Right lobe of liver (tissue), 6 donors: Measurements from ENCODE around the gene ROR2. TPM values are rescaled to one million over a fixed set of nuclear protein-coding genes. Genes with fewer than 3 reads are reported as not detected.

Experiments
- ATAC-seq, 4 donors: fragments of 200-7000 bp; cut with Tn5 transposase; one replicate each; pipeline ENCODE4 v1.9.1; 2020; ENCODE audit warnings: mild to moderate bottlenecking in 4 of 4, moderate library complexity in 4 of 4
- DNase-seq, 3 donors: peaks; one replicate each; pipeline ENCODE4 v3.0.0-alpha.2; 2020
- H3K27ac ChIP-seq, 3 donors: fragments of 200-600 bp; one replicate each; pipeline ENCODE4 v1.8.0; 2022
- H3K27me3 ChIP-seq, 2 donors: fragments of 200-600 bp; one replicate each; pipeline ENCODE4 v1.8.0; 2022
- H3K36me3 ChIP-seq, 4 donors: fragments of 200-600 bp; sonication (generic) in 1 of 4; one replicate each; pipeline versions ENCODE4 v1.5.1 to v1.8.0; 2017 to 2022; ENCODE audit warnings: control low read depth in 1 of 4
- H3K4me1 ChIP-seq, 4 donors: fragments of 200-600 bp; sonication (generic) in 1 of 4; one replicate each; pipeline versions ENCODE4 v1.5.1 to v1.8.0; 2017 to 2022; ENCODE audit warnings: control low read depth in 1 of 4
- H3K4me3 ChIP-seq, 3 donors: fragments of 200-600 bp; one replicate each; pipeline ENCODE4 v1.8.0; 2022
- H3K9me3 ChIP-seq, 4 donors: fragments of 200-600 bp; sonication (generic) in 1 of 4; one replicate each; pipeline versions ENCODE4 v1.5.1 to v1.8.0; 2017 to 2022; ENCODE audit warnings: control low read depth in 1 of 4
- CTCF ChIP-seq, 4 donors: fragments of 200-600 bp in 3 of 4; fragments of 450-650 bp in 1 of 4; IDR thresholded peaks; one replicate each; pipeline versions ENCODE4 v1.5.1 to v1.8.0; 2016 to 2022; ENCODE audit warnings: antibody characterized with exemption in 4 of 4, mild to moderate bottlenecking in 2 of 4
- POLR2A ChIP-seq: fragments of 450-650 bp; IDR thresholded peaks from one replicate; pipeline ENCODE4 v1.6.1; 2017; ENCODE audit warnings: antibody characterized with exemption, mild to moderate bottlenecking
- WGBS: methylation state at CpG from one replicate; pipeline ENCODE4 v1.1.6; 2018; ENCODE audit warnings: low coverage, low lambda C conversion rate; ENCODE audit not compliant: insufficient coverage; ENCODE audit errors: missing lambda C conversion rate; 5-methylcytosine and 5-hydroxymethylcytosine counted together
- intact Hi-C, 2 donors: fragments of 100-400 bp; cut with DNase I; formaldehyde crosslinking; loops; one replicate each; pipeline versions ENCODE4 v1.11.2 to v1.14.1; 2022
- total RNA-seq, 6 experiments: library from RNA; depleted of rRNA in 2 of 6; stranded (reverse); fragments of >200 nt in 2 of 6; fragmentation: NEBNext Ultra II Directional in 3 of 6; extraction: Animal tissue kit (Norgen Biotek cat#: 25700) in 3 of 6; gene quantifications; one replicate each; pipeline versions ENCODE4 v1.1.0 to v1.2.4, GENCODE V29; 2016 to 2023
- donor health status: DM: no; HTN: yes; CAD: no.
- donor health status: DM: no; HTN: no; CAD: no.
- donor health status: DM: no; HTN: no; CAD: no.
- donor health status: DM: no; HTN: yes; CAD: no.
- donor health status: DM: no; HTN: yes; CAD: no.

The ROR2 gene
- total RNA-seq, 6 experiments from 2014 or later, result 0.12 to 1.2 (median 0.49) TPM; not detected in 1

GRCh38 chr9:91654527-91654926, 295.5 kb downstream of the ROR2 start:
- Histone ChIP-seq H3K9me3 (no peaks in the 10 kb centered on the region), H3K4me1 (no peaks in the 10 kb centered on the region), H3K36me3 (no peaks in the 10 kb centered on the region), H3K27ac (no peak overlapping the region), H3K4me3 (no peak overlapping the region), H3K27me3 (no peaks in the 10 kb centered on the region)
- ATAC-seq (no peak), DNase-seq (no peak)
- TF ChIP-seq POLR2A (no peak), CTCF (IDR thresholded peaks at IDR 0.05) (no peak)
- intact Hi-C loops, result no loop called here
- no CpG with 5 or more reads among the region's 1 CpG for WGBS

GRCh38 chr9:91647371-91647770, 302.7 kb downstream of the ROR2 start:
- no peak for DNase-seq
- intact Hi-C loops, result no loop called here

GRCh38 chr9:91646702-91647101, 303.3 kb downstream of the ROR2 start:
- Histone ChIP-seq H3K4me3 (no peak overlapping the region), H3K27ac (no peak overlapping the region), H3K36me3 (no peaks in the 10 kb centered on the region), H3K27me3 (no peaks in the 10 kb centered on the region), H3K9me3 (no peaks in the 10 kb centered on the region), H3K4me1 (no peaks in the 10 kb centered on the region)
- DNase-seq (no peak), ATAC-seq (no peak)
- WGBS, result 43% methylated on average over 1 of the region's 1 CpG
- TF ChIP-seq CTCF (IDR thresholded peaks at IDR 0.05), result no peak
- TF ChIP-seq POLR2A, result no peak
- intact Hi-C loops, result no loop called here

More at GRCh38 chr9:91647371-91647770, 302.7 kb downstream of the ROR2 start:
- no peaks in the 10 kb centered on the region for H3K4me1 ChIP-seq
- no CpG with 5 or more reads among the region's 4 CpGs for WGBS
- no peaks in the 10 kb centered on the region for H3K9me3 ChIP-seq
- no peak for ATAC-seq
- no peak overlapping the region for H3K4me3 ChIP-seq
- H3K27ac ChIP-seq, result no peak overlapping the region
- no peaks in the 10 kb centered on the region for H3K36me3 ChIP-seq
- H3K27me3 ChIP-seq, result no peaks in the 10 kb centered on the region
- TF ChIP-seq POLR2A, result no peak
- TF ChIP-seq CTCF (IDR thresholded peaks at IDR 0.05), result no peak

- ATAC-seq (no peak), DNase-seq (no peak)
- no peak overlapping the region for H3K4me3 ChIP-seq
- H3K27ac ChIP-seq, result no peak overlapping the region
- TF ChIP-seq POLR2A (no peak), CTCF (IDR thresholded peaks at IDR 0.05) (no peak)
- H3K27me3 ChIP-seq, result no peaks in the 10 kb centered on the region
- H3K4me1 ChIP-seq, result no peaks in the 10 kb centered on the region
- no peaks in the 10 kb centered on the region for H3K36me3 ChIP-seq
- 79% methylated on average over 2 of the region's 3 CpGs for whole genome bisulfite sequencing
- peaks cover 0 to 4% (median 0%) of the 10 kb centered on the region in 4 donors for H3K9me3 ChIP-seq
- intact Hi-C loops, result no loop called here
These were observed 305.6 kb downstream of the ROR2 start for GRCh38 chr9:91644433-91644832.
